ENCODE results near the gene TUBB4B.

DNA sequence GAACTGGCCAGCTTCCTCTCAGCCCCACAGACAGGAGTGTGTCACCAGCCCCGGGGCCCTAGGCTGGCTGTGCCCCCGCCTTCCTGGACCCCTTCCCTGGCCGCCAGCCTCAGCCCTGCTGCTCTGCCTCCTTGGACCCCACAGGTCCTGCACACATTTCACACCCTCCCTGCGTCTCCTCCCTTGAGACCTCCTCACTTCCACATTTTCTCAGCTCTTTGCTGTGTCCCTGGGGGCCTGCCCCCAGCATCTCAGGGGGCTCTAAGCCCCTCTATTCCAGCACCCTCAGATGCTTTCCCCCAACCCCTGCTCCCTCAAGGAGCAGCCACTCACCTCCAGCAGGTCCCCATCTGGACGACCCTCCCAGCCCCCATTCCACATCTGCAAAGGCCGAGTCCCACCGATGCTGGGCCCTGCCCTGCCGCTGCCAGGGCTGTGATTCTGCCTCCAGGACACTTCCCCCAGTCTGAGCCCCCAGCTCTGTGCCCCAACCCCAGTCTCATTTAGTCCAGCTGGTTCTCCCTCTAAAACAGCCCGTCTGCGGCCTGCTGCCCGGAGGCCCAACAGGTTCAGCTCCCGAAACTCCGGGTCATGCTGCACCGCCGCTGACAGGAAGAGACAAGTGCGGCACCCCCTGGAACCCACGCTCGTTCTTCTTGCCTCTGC is 6.2 kb upstream of the TUBB4B start:
- no peak for TF ChIP-seq TAF1 (IDR thresholded peaks at IDR 0.05; ENCODE audit: borderline replicate concordance, insufficient read depth, low read length)
- TF ChIP-seq, protein P1, sequence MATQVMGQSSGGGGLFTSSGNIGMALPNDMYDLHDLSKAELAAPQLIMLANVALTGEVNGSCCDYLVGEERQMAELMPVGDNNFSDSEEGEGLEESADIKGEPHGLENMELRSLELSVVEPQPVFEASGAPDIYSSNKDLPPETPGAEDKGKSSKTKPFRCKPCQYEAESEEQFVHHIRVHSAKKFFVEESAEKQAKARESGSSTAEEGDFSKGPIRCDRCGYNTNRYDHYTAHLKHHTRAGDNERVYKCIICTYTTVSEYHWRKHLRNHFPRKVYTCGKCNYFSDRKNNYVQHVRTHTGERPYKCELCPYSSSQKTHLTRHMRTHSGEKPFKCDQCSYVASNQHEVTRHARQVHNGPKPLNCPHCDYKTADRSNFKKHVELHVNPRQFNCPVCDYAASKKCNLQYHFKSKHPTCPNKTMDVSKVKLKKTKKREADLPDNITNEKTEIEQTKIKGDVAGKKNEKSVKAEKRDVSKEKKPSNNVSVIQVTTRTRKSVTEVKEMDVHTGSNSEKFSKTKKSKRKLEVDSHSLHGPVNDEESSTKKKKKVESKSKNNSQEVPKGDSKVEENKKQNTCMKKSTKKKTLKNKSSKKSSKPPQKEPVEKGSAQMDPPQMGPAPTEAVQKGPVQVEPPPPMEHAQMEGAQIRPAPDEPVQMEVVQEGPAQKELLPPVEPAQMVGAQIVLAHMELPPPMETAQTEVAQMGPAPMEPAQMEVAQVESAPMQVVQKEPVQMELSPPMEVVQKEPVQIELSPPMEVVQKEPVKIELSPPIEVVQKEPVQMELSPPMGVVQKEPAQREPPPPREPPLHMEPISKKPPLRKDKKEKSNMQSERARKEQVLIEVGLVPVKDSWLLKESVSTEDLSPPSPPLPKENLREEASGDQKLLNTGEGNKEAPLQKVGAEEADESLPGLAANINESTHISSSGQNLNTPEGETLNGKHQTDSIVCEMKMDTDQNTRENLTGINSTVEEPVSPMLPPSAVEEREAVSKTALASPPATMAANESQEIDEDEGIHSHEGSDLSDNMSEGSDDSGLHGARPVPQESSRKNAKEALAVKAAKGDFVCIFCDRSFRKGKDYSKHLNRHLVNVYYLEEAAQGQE (IDR thresholded peaks at IDR 0.05; ENCODE audit: insufficient read depth in 1 of 2, low read depth in 2 of 2, low read length in 2 of 2), result no peak
- TF ChIP-seq POLR2AphosphoS5 (IDR thresholded peaks at IDR 0.05; ENCODE audit: low read depth, low read length), result no peak
- TF ChIP-seq SIN3A (IDR thresholded peaks at IDR 0.05; ENCODE audit: borderline replicate concordance, insufficient read depth, low read length), result no peak

All from PFSK-1 (cell line).